ENCODE data around the gene CTSF. TPM values are rescaled to one million over a fixed set of nuclear protein-coding genes. Genes with fewer than 3 reads are reported as not detected.
A peak's percentile ranks its signal among the peaks of the same experiment; 100 is the strongest.

CTSF gene
- total RNA-seq, 3 donors from 2014 or later, result 98.6 to 149 (median 116) TPM

DNA sequence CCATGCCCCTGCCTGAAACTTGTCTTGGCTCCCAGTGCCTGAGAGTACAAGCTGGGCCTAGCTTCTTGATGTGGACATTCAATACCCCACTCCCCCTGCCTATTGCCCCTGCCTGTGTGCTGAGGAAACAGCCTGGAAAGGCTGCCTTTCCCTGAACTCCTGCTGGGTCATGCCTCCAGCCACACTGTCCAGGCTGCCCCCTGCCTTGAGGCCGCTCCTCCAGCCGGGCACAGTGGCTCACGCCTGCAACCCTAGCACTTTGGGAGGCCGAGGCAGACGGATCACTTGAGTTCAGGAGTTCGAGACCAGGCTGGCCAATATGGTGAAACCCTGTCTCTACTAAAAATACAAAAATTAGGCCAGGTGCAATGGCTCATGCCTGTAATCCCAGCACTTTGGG, 34.7 kb upstream of the CTSF start:
- intact Hi-C loops (cut with DNase I; ENCODE audit: low total_unique reads), result no loop called here
- H3K36me3 ChIP-seq, result no peaks in the 10 kb centered on the region
- no peak overlapping the region for H3K4me3 ChIP-seq
- peaks cover 0 to 8% of the 10 kb centered on the region in 2 donors for H3K4me1 ChIP-seq
- peak overlapping the region; percentile 26 to 45 for H3K27ac ChIP-seq
- H3K27me3 ChIP-seq, result no peaks in the 10 kb centered on the region
- TF ChIP-seq, protein P1, sequence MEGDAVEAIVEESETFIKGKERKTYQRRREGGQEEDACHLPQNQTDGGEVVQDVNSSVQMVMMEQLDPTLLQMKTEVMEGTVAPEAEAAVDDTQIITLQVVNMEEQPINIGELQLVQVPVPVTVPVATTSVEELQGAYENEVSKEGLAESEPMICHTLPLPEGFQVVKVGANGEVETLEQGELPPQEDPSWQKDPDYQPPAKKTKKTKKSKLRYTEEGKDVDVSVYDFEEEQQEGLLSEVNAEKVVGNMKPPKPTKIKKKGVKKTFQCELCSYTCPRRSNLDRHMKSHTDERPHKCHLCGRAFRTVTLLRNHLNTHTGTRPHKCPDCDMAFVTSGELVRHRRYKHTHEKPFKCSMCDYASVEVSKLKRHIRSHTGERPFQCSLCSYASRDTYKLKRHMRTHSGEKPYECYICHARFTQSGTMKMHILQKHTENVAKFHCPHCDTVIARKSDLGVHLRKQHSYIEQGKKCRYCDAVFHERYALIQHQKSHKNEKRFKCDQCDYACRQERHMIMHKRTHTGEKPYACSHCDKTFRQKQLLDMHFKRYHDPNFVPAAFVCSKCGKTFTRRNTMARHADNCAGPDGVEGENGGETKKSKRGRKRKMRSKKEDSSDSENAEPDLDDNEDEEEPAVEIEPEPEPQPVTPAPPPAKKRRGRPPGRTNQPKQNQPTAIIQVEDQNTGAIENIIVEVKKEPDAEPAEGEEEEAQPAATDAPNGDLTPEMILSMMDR (IDR thresholded peaks at IDR 0.05), result no peak
- TF ChIP-seq POLR2A (IDR thresholded peaks at IDR 0.05) (no peak), POLR2AphosphoS5 (IDR thresholded peaks at IDR 0.05) (no peak)
- DNase-seq (ENCODE audit: low spot score in 2 of 2), result no peak
- no peaks in the 10 kb centered on the region for H3K9me3 ChIP-seq

DNA sequence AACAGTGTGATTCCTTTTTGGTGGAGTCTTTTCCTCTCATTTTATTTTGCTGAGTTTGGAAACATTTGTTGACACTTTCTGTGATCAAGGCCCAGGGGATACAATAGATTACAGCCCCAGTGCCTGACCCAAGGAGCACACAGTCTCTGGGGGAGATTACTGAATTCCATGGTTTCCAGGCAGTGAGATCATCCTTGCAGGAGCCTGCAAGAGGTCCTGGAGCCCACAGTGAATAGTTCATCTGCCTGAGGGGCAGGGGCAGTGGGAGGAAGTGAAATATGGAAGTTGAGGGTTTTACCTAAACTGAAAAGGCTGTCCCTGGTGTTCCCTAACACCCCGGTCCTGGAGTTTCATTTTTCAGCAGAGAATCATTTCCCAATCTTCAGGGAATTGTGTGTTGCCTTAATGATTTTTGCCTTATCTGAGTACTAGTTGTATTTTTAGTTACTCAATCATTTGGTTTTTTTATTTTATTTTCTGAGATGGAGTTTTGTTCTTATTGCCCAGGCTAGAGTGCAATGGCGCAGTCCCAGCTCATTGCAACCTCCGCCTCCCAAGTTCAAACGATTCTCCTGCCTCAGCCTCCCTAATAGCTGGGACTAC, 32.3 kb upstream of the CTSF start:
- no peaks in the 10 kb centered on the region for H3K36me3 ChIP-seq
- peak overlapping the region in 1 of 2 donors; percentile 10 for H3K27ac ChIP-seq
- intact Hi-C loops (cut with DNase I; ENCODE audit: low total_unique reads), result no loop called here
- no peaks in the 10 kb centered on the region for H3K4me1 ChIP-seq
- H3K27me3 ChIP-seq, result no peaks in the 10 kb centered on the region
- H3K4me3 ChIP-seq, result no peak overlapping the region
- TF ChIP-seq POLR2A (IDR thresholded peaks at IDR 0.05), result no peak
- no peak for TF ChIP-seq POLR2AphosphoS5 (IDR thresholded peaks at IDR 0.05)
- H3K9me3 ChIP-seq, result no peaks in the 10 kb centered on the region
- no peak for DNase-seq (ENCODE audit: low spot score in 2 of 2)

GRCh38 chr11:66600219-66600618, 31.8 kb upstream of the CTSF start:
- H3K27me3 ChIP-seq, result no peaks in the 10 kb centered on the region
- DNase-seq (ENCODE audit: low spot score in 2 of 2), result no peak
- H3K4me1 ChIP-seq, result no peaks in the 10 kb centered on the region
- intact Hi-C loops (cut with DNase I; ENCODE audit: low total_unique reads), result no loop called here
- TF ChIP-seq POLR2AphosphoS5 (IDR thresholded peaks at IDR 0.05) (no peak), POLR2A (IDR thresholded peaks at IDR 0.05) (no peak)
- TF ChIP-seq, protein P1 (IDR thresholded peaks at IDR 0.05), result no peak
- H3K9me3 ChIP-seq, result no peaks in the 10 kb centered on the region
- no peaks in the 10 kb centered on the region for H3K36me3 ChIP-seq
- peak overlapping the region in 1 of 2 donors; percentile 10 for H3K27ac ChIP-seq
- no peak overlapping the region for H3K4me3 ChIP-seq

DNA sequence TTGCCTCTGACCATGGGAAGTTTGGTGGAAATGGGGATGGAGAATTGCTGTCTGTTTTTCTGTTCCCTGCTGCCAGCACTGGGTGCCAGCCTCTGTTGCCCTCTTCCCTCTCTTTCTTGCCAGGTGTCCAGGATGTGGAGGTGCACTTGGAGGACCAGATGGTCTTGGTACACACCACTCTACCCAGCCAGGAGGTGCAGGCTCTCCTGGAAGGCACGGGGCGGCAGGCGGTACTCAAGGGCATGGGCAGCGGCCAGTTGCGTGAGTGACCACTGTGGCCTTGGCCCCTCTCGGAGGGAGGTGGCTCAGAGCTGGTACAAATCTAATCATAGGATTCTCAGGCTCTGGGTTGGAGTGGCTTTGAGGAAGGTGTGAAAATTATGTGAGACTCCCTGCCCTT, 30.6 kb upstream of the CTSF start:
- intact Hi-C loops (cut with DNase I; ENCODE audit: low total_unique reads), result no loop called here
- no peak overlapping the region for H3K4me3 ChIP-seq
- H3K27ac ChIP-seq, result no peak overlapping the region
- H3K36me3 ChIP-seq, result no peaks in the 10 kb centered on the region
- no peaks in the 10 kb centered on the region for H3K9me3 ChIP-seq
- H3K4me1 ChIP-seq, result no peaks in the 10 kb centered on the region
- no peak for TF ChIP-seq POLR2AphosphoS5 (IDR thresholded peaks at IDR 0.05)
- TF ChIP-seq, protein P1 (IDR thresholded peaks at IDR 0.05), result no peak
- no peak for TF ChIP-seq POLR2A (IDR thresholded peaks at IDR 0.05)
- DNase-seq (ENCODE audit: low spot score in 2 of 2), result no peak
- H3K27me3 ChIP-seq, result no peaks in the 10 kb centered on the region

- intact Hi-C loops (cut with DNase I; ENCODE audit: low total_unique reads), result no loop called here
- Histone ChIP-seq H3K4me1 (peaks cover 0 to 4% of the 10 kb centered on the region in 2 donors), H3K27me3 (no peaks in the 10 kb centered on the region), H3K9me3 (no peaks in the 10 kb centered on the region), H3K4me3 (no peak overlapping the region), H3K36me3 (no peaks in the 10 kb centered on the region), H3K27ac (no peak overlapping the region)
- TF ChIP-seq, protein P1 (IDR thresholded peaks at IDR 0.05), result no peak
- TF ChIP-seq POLR2AphosphoS5 (IDR thresholded peaks at IDR 0.05) (no peak), POLR2A (IDR thresholded peaks at IDR 0.05) (no peak)
- DNase-seq (ENCODE audit: low spot score in 2 of 2), result no peak
Measured at GRCh38 chr11:66595245-66595904, 27.0 kb upstream of the CTSF start.
